HG03442 (cell line): ENCODE data around the gene VPS4B.
A peak's percentile ranks its signal among the peaks of the same experiment; 100 is the strongest.
"Not testable (repeated sequence)": the region's sequence is repeated elsewhere in the genome, so short reads cannot be mapped to it uniquely, and the experiment has no call there.

ENCODE experiments used
- ATAC-seq: cut with Tn5 transposase; IDR thresholded peaks from one replicate; pipeline ENCODE4 v1.9.1; 2021; ENCODE audit warnings: mild to moderate bottlenecking, moderate library complexity; ENCODE audit not compliant: unreplicated experiment

The VPS4B gene

DNA sequence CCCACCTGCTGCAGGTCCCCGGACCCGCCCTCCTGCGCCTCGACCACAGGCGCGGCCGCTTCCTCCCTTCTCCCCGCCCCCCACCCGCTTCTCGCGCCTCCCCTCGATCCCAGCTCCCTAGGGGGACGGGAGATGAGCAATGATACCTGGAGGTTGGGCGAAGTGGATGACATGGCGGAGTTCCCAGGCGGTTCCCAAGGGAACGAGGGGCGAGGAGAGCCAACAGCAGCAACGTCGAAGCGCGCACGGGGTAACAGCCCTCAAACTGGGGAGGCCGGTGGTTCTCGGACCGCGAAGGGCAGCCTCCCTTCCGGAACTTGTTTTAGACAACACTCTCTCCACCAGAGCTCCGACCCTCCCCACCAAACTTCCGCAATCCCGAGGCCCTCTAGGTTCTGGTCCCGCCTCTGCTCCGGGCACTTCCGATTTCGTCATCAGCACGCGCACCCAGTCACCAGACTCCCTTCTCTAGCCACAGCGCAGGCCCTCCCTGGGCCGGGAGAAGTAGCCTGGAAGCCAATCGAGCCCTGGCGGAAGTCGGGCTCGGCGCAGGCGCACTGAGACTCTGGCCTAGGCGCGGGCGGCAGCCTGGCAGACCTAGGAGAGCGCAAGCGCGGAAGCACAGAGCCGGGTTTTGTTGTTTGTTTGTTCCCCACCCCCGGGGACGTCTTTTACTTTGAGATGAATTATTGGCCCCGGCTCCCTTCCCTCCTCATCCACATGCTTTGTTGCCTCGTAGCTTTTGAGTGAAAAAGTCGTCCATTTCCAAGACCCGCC, at the start of gene VPS4B:
Gene VPS4B (minus strand): TSS at position 390 of the 777 bp plus-strand sequence. CDS start 217 bp downstream, at position 173.
- ATAC-seq: peak; percentile 96

DNA sequence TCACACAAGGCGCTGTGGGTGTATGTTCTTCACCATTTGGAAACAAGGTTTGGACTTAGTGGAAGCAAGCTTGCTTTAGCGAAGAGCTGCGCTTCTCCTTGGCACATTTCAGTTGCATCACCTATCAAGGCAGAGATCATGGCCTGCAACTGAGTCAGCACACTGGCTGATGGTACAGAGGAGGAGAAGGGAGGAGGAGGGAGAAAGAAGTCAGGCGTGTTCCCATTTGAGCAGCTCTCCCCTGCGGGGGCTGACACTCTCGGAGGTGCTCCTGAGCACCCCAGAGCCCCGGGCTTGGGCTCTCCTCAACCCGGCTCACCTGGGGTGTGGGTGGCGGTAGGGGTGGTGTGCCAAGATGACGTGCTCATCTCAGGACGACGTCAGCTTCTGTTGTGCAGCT, 48.5 kb upstream of the VPS4B start:
- no peak for ATAC-seq

DNA sequence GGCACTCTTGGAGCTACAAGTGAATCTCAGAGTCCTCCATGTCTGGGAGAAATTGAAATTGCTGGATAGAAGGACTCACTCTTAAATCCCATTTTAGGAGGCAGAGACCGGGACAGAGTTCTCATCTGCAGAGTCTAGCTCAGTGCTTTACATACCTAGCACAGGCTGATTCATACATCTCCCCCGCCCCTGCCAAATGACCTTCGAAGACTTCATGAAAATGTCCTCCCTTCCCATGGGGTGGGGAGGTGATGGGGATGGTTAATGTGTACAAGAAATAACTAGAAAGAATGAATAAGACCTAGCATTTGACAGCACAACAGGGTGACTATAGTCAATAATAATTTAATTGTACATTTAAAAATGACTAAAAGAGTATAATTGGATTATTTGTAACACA, 46.3 kb upstream of the VPS4B start:
- ATAC-seq: no peak

DNA sequence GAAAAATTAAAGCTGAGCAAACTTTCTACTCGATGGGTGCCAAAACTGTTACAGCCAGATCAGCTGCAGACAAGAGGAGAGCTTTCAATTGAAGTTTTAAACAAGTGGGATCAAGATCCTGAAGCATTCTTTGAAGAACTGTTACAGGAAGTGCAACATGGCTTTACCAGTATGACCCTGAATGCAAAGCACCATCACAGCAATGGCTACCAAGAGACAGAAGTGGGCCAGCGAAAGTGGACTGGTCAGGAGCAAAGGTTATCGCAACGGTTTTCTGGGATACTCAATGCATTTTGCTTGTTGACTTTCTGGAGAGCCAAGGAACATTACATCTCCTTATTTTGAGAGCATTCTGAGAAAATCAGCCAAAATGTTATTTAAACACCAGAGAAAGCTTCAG, 45.4 kb upstream of the VPS4B start:
- ATAC-seq: no peak

DNA sequence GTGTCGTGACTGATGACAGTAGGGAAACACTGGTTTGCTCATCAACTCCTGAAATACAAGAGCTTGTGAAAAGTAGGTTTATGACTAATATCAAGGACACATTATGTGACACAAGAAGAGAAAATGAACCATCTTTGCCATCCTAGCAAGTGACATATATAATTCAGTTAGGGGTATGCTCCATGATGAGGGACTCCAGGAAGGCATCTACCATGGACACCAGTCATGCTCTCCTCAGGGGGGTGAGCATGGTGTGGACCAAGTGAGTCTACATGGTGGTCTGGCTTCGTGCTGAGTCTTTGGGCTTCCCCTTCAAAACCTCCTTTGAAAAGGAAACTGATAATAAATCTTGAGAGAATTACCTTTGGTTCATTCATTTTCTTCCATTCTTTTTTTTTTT, 42.8 kb upstream of the VPS4B start:
- no peak for ATAC-seq

DNA sequence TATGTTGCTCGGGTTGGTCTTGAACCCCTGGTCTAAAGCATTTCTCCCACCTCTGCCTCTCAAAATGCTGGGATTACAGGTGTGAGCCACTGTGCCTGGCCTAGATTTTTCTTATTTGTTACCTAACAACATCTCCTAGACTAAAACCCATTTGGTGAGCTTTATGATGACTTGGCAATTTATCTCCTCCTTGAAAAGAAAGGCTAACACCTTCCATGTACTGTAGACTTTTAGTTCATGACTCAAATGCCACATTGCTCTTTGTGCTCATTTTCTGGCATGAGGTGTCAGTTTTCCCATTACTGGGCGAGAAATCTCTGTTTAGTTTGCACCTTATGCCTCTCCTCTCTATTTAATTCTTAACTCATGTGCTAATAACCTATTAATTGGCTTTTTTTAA, 42.2 kb upstream of the VPS4B start:
- ATAC-seq: no peak

DNA sequence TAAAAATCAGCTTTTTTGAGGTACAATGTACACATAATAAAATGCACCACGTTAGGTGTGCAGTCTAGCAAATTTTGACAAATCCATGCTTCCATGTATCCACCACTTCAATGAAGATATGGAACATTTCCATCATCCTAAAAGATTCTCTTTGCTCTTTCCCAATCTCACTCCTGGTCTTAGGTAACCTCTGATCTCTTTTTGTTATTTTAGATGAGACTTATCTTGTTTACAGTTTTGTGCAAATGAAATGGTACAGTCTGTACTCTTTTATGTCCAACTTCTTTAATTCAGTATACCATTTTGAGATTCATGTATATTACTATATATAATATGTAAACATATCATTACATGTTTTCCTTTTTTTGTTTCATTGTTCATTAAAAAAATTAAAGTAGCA, 38.1 kb upstream of the VPS4B start:
- ATAC-seq: no peak

DNA sequence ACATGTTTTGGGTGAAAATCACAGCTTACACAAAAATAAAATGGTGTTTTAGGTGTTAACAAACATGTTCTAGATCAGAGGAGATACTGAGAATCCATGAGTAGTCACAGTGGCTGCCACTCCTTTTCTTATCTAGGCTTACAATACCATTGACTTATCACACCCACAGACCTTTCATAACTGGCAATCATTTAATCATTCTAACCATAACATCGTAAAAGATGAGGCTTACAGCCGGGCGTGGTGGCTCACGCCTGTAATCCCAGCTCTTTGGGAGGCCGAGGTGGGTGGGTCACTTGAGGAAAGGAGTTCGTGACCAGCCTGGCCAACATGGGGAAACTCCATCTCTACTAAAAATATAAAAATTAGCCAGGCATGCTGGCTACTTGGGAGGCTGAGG, 35.7 kb upstream of the VPS4B start:
- no peak for ATAC-seq

DNA sequence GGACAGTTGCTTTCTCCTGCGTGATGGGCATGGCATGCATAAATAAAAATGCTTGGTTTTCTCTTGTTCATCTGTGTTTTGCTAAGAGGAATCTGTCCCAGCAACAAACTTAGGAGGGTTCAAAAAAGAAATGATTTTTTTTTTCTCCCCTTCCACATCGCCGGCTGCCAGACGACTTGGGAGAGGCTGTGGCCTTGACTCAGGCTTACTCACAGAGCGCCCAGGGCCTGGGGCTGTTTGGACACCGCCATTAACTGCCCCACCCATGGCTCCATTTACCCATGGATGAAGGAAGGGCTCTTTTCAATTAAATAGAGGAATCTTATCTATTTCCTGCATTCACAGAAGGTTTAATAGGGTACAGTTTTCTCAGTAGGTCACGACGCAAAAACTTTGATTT, 32.2 kb upstream of the VPS4B start:
- no peak for ATAC-seq

DNA sequence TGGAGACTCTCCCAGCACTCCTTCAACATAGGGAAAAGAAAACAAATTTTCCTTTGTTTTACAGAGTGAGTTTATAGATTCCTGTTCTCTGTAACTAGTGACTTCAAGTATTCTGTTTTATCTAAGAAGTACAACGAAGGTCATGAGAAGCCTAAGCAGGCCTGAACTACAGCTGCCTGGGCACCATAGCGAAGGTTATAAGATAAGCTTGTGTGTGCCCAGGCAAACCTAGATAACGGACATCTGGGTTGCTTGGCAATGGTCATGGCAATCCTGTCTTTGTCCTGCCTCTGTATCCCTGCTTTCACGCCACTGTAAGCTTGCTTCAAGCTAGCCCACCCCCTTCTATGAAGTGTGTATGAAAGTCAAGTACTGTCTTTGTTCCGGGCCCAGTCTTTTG, 30.5 kb upstream of the VPS4B start:
- not testable (repeated sequence) for ATAC-seq

DNA sequence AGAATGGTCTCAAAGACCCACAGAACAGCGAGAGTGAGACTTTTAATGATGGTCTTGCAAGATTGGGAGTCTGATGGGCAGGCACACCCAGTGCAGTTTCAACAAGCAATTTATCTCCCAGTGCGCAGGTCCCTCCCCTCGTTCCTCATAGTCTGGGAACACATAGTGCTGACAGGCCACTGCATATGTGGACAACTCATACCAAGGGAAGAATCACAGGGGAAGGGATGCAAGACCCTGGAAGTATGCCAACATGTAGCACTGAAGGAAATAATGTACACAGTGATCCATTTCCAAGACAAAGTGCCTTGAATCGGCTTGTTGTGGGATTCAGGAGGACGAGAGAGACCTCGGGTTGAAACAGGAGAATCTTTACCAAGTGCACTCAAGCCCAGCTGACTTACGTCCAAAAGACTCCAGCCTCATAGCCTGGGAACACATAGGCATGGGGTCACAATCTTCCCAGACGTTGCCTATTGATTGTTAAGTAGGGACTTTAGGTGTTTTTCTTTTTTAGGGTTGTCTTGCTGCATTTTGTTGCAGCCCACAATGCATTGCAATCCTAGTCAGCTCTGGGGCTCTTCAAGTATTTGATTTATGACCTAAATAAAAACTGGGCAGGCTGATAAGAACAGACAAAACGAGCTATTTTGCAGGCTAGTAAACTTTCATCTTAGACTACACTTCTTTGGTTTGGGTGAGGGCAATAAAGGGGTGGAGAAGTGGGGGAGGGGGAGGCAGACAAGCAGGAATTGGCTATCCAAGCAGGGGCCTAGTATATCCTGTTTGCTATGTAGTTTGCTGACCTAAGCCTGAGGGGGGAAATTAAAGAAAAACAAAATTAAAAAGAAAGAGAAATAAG, 29.8 kb upstream of the VPS4B start:
- ATAC-seq: no peak

DNA sequence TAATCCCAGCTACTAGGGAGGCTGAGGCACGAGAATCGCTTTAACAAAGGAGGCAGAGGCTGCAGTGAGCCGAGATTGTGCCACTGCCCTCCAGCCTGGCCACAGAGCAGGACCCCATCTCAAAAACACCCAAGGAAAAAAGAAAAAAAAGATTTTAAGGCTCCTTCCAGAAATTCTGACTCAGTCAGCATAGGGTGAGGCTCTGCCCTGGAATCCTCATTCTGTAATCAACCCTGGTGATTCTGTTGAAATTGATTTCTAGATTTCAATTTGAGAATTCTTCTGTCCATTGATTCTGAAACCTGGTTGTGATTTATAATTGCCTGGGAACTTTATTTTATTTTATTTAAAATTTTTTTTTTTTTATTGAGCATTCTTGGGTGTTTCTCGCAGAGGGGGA, 27.1 kb upstream of the VPS4B start:
- ATAC-seq: no peak

DNA sequence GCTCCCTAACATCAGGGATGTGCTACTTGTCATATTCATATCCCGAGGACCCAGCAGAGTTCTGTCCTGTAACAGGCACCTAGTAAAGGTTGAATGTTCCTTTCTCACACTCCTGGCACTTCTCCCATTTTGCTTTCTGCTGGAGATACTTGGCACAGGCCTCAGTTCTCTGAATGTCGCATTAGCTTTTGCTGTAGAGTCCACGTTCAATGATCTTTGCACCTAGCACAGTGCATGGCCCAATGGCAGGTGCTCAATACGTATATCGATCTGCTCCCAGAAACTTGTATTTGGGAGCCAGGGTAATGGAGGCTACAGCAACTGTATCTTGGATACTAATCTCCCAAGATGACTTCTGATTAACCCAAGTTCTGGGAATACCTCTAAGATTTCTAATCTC, 24.8 kb upstream of the VPS4B start:
- ATAC-seq: no peak

DNA sequence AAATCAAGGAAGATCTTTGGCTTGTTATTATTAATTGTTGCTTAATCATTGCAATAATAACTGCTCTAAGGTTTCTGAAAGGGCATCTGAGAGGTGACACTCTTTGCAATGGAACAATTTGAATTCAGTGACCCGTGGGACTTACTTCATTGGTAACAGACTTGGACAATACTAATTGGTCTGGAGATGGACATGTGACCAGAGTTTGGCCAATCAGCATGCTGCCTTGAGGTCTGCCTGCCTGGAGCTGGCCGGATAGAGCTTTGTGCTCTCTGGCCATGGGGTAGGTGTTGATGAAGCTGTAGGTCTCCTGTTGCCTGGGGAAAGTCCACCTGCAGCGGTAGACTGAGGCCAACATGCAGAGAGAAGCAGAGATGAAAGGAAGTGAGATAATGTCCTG, 24.0 kb upstream of the VPS4B start:
- no peak for ATAC-seq

DNA sequence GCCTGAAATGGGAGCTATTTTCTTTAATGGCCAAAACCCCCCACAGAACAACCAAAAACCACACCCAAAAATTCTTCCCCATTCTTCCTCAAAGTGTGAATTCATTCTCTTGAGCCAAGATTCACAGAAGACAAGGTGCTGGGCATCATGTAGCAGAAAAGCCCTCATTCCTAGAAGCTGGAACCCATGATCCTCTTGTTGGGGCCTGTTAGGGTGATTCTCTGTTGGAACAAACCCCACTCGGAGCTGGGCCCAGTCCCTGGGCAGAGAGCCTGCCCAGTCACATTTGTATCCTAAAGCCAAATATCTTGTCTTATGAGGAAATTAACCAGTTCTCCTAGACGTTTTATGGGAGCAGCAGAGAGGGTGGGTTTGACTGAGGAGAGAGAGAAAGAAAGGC, 22.8 kb upstream of the VPS4B start:
- no peak for ATAC-seq

DNA sequence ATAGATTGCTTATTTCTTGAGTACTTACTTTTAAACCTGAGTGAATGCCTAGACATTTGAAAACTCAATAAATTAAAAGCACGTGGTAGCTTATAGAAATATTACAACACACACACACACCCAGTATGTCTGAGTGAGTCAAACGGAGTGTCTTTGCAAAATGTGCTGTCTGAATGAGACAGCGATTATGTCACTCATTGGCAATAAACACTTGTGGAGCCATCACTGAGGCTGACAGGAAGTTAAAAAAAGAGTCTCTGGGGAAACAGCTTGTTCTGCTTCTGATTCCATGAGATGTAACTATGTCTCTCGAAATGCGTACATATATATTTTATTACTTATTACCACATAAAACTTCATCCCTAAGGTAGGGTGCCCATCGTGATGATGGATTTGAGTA, 22.3 kb upstream of the VPS4B start:
- ATAC-seq: no peak

DNA sequence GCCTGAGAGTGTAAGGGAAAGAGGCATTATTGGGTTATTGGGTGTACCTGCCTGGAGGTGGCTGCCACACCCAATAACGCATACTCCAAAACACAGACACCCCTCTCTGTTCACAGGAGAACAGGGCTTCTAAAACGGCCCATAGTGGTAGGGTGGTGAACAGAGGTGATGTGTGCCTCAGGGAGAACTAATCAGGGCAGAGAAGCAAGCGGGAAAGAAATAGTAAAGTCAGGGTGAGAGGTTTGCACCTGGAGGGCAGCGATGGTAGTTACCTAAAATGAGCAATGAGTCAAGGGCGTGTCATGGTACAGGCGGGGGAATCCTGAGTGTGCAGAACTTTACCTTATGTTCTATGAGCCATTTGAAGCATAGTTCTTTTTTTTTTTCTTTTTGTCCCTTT, 21.6 kb upstream of the VPS4B start:
- no peak for ATAC-seq

DNA sequence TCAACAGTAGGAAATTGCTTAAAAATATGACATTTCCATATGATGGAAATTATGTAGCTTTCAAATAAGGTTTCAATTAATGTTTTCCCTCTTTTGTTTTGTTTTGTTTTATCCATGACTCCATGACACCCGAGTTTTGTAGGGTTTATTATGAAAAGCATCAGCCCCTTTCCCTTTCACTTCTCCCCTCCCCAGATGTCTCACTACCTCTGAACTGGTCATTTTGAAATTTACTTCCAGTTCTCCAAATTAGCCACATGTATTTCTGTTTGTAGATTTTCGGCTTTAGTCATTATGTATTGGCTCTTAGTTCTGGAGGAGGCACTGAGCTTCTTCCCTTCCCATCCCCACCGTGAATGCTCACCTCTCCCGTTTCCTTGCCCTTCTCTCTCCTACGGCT, 18.6 kb upstream of the VPS4B start:
- peak; percentile 35 for ATAC-seq

DNA sequence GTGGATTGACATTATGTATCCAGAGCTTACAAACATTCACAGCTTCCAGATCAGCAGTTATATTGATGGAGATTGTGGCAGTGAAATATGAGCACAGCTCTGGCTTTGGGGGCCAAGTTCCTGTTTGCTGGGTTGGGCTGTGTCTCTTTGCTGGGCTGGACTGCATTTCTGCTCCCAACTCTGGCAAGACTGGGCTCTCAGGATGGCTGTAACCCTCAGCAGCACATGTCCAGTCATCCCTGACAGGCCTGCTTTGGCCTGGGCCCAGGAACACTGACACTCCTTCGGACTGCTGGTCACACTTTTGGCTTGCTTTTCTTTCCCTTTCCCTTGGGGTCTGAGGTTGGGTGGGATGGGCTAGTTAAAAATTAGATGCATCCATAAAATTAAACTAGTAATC, 17.9 kb upstream of the VPS4B start:
- ATAC-seq: no peak

DNA sequence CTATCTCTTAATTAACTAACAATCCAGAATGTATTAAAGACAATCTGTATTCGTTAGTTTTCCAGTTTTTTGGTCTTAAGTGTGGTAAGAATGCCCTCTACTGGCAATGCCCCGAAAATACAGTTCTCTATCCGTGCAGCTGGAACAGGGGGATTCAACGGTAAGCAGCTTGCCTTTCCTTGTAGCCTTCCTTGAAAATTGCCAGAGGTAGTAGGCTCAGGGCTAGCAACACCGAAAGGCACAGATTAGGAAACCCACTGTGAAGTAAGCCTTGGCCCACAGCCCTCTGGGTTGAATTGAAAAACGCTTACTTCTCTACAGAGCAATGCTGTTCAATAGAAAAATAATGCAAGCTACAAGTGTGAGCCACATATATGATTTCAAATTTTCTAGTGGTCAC, 17.1 kb upstream of the VPS4B start:
- peak; percentile 68 for ATAC-seq

DNA sequence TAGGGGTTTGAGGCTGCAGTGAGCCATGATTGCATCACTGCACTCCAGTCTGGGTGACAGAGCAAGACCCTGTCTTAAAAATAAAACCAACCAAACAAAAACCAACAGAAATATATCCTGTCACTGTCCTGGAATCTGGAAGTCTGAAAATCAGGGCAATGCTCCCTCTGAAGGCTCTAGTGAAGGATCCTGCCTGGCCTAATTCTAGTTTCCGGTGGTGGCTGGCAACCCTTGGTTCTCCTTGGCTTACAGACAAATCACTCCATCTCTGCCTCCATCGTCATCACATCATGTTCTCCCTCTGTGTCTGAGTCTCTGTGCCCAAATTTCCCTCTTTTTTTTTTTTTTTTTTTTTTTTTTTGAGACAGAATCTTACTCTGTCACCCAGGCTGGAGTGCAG, 15.9 kb upstream of the VPS4B start:
- no peak for ATAC-seq

DNA sequence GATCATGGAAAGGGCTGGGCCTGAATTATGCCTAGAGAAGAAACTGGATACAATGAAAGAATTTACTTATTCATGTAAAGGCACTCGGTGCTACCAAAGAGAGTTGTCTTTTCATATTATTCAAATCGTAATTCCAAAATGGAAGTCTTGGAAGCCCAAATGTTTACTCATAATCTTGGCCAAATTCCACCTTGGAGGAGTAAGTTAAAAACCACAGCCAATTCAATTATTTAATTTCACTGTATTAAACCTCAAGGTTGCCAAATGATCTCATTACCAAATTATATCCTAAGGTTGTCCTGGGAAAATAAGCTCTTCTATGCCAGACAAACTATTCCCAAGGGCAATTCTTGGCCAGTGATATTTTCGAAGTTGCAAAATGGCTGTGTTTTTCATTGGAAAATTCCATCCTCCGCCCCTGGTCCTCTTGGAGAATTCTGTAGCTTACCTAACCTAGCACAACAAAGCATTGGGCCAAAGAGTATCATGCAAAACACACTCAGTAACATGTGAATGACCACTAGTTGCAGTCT, 11.1 kb upstream of the VPS4B start:
- no peak for ATAC-seq
